HepG2 (cell line): ENCODE data around the gene ATRAID. TPM values are rescaled to one million over a fixed set of nuclear protein-coding genes. Genes with fewer than 3 reads are reported as not detected.

ENCODE experiments used
- AKNA ChIP-seq: sonication (generic); formaldehyde crosslinking; IDR thresholded peaks from 2 replicates; pipeline ENCODE4 v1.4.0; 2020; ENCODE audit warnings: missing genetic modification reagents, borderline replicate concordance
- CENPBD1 ChIP-seq: sonication (generic); formaldehyde crosslinking; IDR thresholded peaks from 2 replicates; pipeline ENCODE4 v1.8.0; 2022; ENCODE audit warnings: missing genetic modification reagents, low read depth, mild to moderate bottlenecking, borderline replicate concordance
- ESRRA ChIP-seq: sonication (generic); formaldehyde crosslinking; IDR thresholded peaks from 2 replicates; pipeline ENCODE4 v1.5.1; 2020; ENCODE audit warnings: mild to moderate bottlenecking, low read depth, missing genetic modification reagents
- FIP1L1 ChIP-seq: fragments of 200-400 bp; formaldehyde crosslinking; IDR thresholded peaks from 2 replicates; pipeline ENCODE4 v1.6.1; 2018; ENCODE audit warnings: low read depth, mild to moderate bottlenecking, low read length, moderate library complexity, borderline replicate concordance; ENCODE audit not compliant: insufficient read depth
- FOXO1 ChIP-seq: sonication (generic); formaldehyde crosslinking; IDR thresholded peaks from 2 replicates; pipeline ENCODE4 v1.4.0; 2020; ENCODE audit warnings: missing genetic modification reagents
- HNF1A ChIP-seq, 2 experiments: sonication (generic) in 1 of 2; formaldehyde crosslinking in 1 of 2; IDR thresholded peaks; 2 replicates each; pipeline versions ENCODE4 v1.4.0 to v1.6.1; 2016 to 2020; ENCODE audit warnings: borderline replicate concordance in 1 of 2, low read depth in 1 of 2, mild to moderate bottlenecking in 1 of 2, missing genetic modification reagents in 1 of 2
- MXD3 ChIP-seq: IDR thresholded peaks from 2 replicates; pipeline ENCODE4 v1.6.1; 2016; ENCODE audit warnings: mild to moderate bottlenecking, missing biosample characterization, missing genetic modification reagents
- NFYB ChIP-seq: sonication (generic); formaldehyde crosslinking; IDR thresholded peaks from 2 replicates; pipeline ENCODE4 v1.4.0; 2020; ENCODE audit warnings: missing genetic modification reagents
- PITX1 ChIP-seq: sonication (generic); formaldehyde crosslinking; IDR thresholded peaks from 2 replicates; pipeline ENCODE4 v1.5.1; 2020; ENCODE audit warnings: mild to moderate bottlenecking, missing genetic modification reagents
- SIN3B ChIP-seq: fragments of 150-350 bp; IDR thresholded peaks from 2 replicates; pipeline ENCODE4 v1.6.1; 2014; ENCODE audit warnings: low read length
- ZBTB39 ChIP-seq: sonication (generic); formaldehyde crosslinking; IDR thresholded peaks from 2 replicates; pipeline ENCODE4 v1.5.0; 2020; ENCODE audit warnings: missing genetic modification reagents
- ZNF326 ChIP-seq: sonication (generic); formaldehyde crosslinking; IDR thresholded peaks from 2 replicates; pipeline ENCODE4 v1.4.0; 2020; ENCODE audit warnings: missing genetic modification reagents, borderline replicate concordance
- ZNF484 ChIP-seq: sonication (generic); formaldehyde crosslinking; IDR thresholded peaks from 2 replicates; pipeline ENCODE4 v1.5.1; 2020; ENCODE audit warnings: mild to moderate bottlenecking, low read depth, missing genetic modification reagents, borderline replicate concordance
- ZNF546 ChIP-seq: sonication (generic); formaldehyde crosslinking; conservative IDR thresholded peaks from 2 replicates; pipeline ENCODE4 v1.8.1; 2023; ENCODE audit warnings: mild to moderate bottlenecking, missing genetic modification reagents
- ZNF761 ChIP-seq: sonication (generic); formaldehyde crosslinking; conservative IDR thresholded peaks from 2 replicates; pipeline ENCODE4 v1.4.0; 2020; ENCODE audit warnings: mild to moderate bottlenecking, missing genetic modification reagents
- polyA plus RNA-seq, 8 experiments: library from polyadenylated mRNA; depleted of rRNA in 3 of 8; stranded (reverse) in 7 of 8; unstranded in 1 of 8; fragments of >200 nt; fragmentation: Illumina TruSeq in 4 of 8; extraction: Trizol in 4 of 8; gene quantifications; 2 replicates each; pipeline versions ENCODE4 v1.2.1 to v1.2.3, GENCODE V29; 2011 to 2016; ENCODE audit warnings: low read depth in 4 of 8, missing spikeins in 1 of 8, mixed read lengths in 1 of 8; ENCODE audit not compliant: insufficient read depth in 1 of 8
- total RNA-seq, 5 experiments: library from RNA; depleted of rRNA; stranded (reverse); fragments of >200 nt; fragmentation: Illumina TruSeq; extraction: Trizol; gene quantifications; 2 replicates each; pipeline ENCODE4 v1.2.3, GENCODE V29; 2016; ENCODE audit warnings: low read depth in 1 of 5

ATRAID gene
- total and polyA plus RNA-seq, 2 of the 13 experiments (the other 11 are each of a cell fraction or from before 2014, with no cell fraction given), result 207 to 382 TPM

- TF ChIP-seq ZBTB39 (no peak), FOXO1 (no peak), FIP1L1 (no peak; the same call in 1 of the 2 replicates), MXD3 (CRISPR knock-in tag) (peak; percentile 49; the same call in 1 of the 2 replicates), PITX1 (peak; percentile 82), ZNF484 (no peak), CENPBD1 (CRISPR knock-in tag) (no peak), AKNA (CRISPR knock-in tag) (no peak), ZNF326 (CRISPR knock-in tag) (no peak), ESRRA (CRISPR knock-in tag) (0 out of 2 replicates have a peak, but pooled peaks have one; percentile 24), SIN3B (no peak), NFYB (no peak), ZNF761 (CRISPR knock-in tag) (no peak; the same call in 1 of the 2 replicates), ZNF546 (no peak), HNF1A (IDR thresholded peaks at IDR 0.05; ENCODE audit: low read depth) (no peak), HNF1A (CRISPR knock-in tag; IDR thresholded peaks at IDR 0.05; ENCODE audit: borderline replicate concordance) (no peak)
Measured at GRCh38 chr2:27249891-27250651, 38.2 kb downstream of the ATRAID start (continued).
